RCC 7860 (cell line): Measurements from ENCODE around the gene PARP1.
A peak's percentile ranks its signal among the peaks of the same experiment; 100 is the strongest.

Experiments
- DNase-seq: peaks from one replicate; pipeline ENCODE4 v3.0.0-alpha.2; 2015; ENCODE audit warnings: low spot score
- FAIRE-seq: peaks from 2 replicates; lab custom pipeline; 2012; peaks lifted over from hg19 to GRCh38; lab: Jason Lieb, UNC

PARP1 gene

DNA sequence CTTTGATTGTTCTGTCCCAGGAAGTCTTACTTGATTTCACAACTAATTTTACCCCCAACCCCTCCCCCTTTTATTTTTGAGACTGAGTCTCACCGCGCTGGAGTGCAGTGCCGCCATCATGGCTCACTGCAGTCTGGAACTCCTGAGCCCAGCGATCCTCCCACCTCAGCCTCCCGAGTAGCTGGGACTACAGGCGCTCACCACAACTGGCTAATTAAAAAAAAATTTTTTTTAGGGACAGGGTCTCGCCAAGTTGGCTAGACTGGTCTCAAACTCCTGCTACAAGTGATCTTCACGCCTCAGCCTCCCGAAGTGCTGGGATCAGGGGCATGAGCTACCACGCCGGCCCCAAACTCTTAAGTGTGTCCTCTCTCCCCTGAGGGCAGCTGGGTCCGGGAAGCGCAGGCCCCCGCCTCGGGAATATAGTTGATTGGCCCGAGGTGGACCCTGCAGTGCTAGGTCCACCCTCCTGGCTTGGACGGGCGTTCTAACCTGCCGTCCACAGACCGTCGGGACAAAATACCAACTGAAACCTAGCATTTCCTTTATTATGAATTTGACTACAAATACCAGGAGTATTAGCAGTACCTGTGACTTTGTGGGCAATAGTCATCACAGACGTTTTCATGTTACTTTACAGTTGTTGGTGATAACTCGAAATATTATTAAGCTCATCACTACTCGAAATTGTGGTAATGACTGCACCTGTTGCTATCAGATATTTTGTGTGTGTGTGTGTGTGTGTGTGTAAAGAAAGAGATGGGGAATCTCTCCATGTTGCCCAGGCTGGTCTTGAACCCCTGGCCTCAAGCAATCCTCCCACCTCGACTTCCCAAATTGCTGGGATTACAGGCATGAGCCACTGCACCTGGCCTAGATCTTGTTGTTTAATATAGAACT is 642 bp upstream of the PARP1 start:
- DNase-seq (no peak), FAIRE-seq (no peak)

DNA sequence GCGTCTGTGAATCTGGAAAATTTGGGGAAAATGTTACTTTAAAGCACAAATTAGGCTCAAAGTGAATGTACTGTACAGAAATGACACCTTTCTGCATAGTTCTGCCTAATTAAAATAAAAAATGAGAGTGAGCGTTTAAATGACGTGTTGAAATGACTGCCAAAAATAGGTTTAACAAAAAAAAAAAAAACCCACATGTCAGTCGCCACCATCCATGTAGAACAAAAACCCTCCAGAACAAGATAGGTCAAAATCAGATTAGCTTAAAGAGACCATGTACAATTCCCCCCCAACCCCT is 745 bp downstream of the PARP1 start:
- no peak for FAIRE-seq
- no peak for DNase-seq

DNA sequence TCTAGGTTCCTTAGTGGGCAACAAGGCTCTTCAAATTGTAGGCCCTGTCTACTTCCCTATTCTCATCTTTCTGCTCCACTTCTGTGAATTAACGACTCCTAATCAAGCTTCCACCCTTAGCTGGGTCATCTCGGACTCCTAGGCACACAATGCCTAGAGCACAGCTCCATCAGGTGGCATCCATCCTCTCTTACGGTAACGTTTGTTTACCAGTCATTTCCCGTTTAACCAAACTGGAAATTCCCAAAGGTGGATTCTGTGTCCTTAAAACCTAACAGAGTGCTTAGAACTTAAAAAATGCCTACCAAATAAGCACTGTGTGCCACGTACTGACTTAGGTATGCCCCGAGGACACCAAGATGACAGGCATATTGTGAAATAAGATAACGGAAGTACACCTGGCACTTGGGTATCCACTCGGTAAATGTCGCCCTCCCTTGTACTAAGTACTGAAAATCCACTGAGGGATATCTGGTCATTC is 1.5 kb downstream of the PARP1 start:
- DNase-seq (peak; percentile 48), FAIRE-seq (no peak)

DNA sequence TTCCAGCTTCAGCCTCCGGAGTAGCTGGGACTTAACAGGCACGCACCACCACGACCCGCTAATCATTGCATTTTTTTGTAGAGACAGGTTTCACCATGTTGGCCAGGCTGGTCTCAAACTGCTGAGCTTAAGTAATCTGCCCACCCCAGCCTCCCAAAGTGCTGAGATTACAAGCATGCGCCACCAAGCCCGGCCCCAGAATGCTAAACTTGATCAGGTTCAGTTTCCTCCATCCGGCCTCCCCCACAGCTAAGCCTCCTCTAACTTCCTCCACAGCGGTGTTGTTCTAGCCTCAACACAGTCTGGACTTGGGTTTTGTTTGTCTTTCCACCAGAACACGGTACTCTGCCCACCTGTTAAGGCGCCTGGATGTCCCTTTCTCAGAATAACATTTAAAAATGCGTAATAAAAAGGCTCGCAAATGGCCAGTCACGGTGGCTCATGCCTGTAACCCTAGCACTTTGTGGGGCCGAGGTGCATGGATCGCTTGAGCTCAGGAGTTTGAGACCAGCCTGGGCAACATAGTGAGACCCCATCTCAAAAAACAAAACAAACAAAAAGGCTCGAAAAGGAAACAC is 2.4 kb downstream of the PARP1 start:
- DNase-seq = no peak
- no peak for FAIRE-seq

DNA sequence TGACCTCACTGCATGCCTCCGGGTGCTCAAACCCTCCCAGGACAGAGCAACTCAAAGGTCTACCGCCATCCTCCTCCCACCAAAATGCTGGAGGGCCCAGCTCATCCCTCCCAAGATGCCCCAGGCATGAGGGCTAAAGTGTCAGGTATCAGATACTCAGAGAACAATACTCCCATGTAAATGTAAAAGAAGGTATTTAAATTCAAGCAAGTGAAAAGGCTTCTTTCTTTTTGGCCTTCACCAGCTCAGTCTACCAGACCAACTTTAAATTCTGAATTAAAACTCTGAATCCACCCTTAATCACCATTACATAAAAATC is 3.0 kb downstream of the PARP1 start:
- DNase-seq = no peak
- no peak for FAIRE-seq

DNA sequence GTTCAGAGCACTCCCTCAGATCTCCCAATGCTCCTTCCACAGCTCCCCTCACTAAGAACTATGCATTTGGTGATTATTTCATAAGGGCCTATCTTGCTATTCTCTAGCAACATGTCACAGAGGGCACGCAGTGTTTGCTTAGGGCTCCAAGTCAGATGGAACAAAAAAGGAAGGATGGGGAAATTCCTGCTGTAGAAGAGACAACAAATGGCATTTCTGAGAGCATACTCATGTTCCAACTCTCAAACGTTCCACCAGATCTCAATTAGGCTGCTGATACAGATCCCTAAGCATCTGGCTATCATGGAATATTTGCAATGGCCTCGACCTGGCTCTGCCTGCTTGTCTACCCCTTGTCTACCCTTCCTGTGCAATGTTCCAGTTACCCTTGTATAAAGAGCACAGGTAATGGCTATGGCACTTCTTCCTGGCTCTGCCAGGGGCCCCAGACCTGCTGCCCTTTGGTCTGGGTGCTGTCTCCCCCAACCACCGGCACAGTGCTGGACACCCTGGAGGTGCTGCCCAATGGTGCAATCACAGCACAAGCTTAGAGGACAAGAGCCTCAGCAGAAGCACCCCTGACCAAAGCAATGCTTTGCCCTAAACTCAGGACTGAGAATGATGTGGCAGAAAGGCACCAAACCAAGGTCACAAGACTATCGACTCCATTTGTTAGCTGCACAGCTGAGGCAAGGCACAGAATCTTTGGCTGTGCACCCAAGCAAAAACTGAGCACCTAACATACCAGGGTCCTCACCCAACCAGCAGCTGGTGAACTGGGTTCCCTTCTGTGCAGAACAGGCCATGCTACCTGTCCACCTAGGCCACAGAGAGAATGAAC is 3.6 kb downstream of the PARP1 start:
- FAIRE-seq (no peak), DNase-seq (no peak)

DNA sequence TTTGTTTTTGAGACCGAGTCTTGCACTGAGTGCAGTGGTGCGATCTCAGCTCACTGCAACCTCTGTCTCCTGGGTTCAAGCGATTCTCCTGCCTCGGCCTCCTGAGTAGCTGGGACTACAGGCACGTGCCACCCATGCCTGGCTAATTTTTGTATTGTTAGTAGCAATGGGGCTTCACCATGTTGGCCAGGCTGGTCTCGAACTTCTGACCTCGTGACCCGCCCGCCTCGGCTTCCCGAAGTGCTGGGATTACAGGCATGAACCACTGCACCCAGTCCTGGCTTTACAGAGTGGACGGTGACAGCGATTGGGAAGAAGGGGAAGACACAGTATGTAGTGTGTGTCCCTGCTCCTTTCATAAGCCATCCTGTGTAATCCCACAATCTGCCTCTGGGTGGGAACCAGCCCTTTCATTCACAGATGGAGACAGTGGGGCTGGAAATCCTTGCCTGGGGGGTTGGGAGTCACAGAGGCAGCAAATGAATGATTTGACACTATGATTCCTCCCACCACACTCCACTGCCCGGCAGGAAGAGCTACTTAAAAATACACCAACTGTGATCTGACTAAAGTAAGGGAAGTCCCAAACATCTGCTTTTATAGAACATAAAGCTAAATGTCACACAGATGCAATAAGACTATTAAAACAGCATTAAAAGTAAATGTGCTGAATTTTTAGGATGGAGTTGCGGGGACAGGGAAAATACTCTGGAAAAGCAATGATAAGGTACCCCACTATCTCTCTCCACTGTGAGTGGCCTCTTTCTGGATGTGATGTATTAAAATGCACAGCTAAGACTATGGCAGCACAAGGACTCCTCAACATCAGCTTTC is 4.5 kb downstream of the PARP1 start:
- FAIRE-seq (no peak), DNase-seq (peak; percentile 11)

DNA sequence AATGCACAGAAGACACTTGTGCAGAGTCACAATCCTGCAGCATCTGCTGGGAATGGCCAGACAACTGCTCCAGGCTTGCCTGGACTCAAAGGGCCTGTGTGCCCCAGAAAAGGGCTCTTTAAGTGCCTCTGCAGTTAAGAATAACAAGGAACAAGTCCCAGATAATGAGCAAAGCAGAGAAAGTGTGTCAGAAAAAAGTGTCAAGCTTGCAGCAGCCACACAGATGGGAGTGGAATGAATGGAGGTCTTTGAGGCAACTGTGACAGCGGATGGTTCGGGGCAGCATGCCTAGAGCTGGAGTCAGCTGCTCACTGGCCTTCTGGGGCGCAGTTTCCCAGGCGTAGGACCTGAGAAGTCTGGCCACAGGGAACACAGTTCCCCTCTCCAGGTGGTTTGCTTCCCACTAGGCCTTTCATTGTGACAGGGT is 5.1 kb downstream of the PARP1 start:
- FAIRE-seq (no peak), DNase-seq (no peak)

DNA sequence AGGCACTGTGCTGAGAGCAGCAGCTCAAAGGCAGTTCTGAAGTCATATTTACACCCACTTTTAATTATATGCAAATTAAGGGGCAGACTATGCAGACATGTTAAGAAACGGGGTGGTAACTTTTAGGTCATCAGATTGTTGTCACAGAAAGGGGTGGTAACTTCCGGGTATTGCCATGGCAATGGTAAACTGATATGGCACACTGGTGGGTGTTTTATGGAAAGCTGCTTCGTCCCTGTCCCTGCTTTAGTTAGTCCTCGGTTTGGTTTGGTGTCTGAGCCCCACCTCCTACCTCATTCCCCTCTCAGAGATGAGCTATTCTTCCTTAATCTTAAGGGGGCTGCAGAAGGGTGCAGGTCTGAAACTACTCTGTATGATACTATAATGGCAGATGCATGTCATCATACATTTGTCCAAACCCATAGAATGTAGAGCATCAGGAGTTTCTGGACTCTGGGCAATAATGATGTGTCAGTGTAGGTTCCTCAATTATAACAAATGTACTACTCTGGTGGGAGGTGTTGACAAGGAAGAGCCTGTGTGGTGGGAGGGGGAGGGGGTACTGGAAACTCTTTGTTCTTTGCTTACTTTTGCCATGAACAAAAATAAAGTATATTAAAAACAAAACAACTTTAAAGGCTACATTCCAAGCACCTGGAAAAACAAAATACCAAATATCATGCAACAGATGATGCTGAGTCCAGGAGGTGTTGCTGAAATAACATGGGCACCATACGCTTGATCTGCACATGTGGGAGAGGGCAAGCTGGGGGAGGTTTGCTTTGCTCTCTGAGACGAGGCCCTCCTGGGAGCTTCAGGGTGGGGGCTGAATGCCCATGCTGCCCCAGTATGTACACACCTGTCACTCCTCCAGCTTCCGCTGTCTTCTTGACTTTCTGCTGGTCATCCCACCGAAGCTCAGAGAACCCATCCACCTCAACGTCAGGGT is 6.3 kb downstream of the PARP1 start:
- FAIRE-seq = no peak
- DNase-seq = no peak

DNA sequence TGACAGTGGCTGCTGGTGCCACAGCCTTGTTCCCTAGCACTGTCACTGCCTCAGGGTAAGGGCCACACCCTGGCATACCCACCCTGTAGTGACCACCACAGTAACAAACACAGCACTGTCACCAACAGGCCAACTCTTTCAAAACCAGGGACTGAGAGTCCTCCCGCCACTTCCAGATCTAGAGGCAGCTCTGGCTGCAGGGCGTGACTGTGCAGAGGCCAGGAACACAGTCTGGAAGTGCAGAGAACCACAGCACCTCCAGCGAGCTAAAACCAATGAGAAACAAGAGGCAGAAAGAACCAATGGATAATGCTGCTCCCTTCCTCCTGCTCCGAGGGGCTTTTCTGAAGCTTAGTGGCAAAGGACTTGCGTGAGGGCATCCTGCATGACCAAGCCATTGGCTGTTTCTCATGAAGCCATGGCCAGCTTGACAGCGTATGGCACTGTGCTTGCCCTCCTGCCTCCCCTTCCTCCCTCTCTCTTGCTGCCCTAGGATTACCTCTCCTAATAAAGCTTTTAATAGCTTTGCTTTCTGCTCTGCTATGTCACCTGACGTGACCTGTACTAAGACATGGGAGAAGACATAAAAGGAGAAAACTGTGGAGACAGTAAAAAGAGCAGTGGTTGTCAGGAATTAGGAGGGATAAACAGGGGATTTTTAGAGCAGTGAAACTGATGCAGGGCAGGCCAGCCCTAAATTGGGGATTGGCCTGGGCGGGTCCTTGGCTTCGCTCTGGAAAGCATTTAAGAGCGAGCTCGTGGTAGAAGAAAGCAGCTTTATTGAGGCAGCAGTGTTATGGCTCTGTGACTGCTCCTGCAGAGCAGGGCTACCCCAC is 7.2 kb downstream of the PARP1 start:
- FAIRE-seq (no peak), DNase-seq (no peak)

DNA sequence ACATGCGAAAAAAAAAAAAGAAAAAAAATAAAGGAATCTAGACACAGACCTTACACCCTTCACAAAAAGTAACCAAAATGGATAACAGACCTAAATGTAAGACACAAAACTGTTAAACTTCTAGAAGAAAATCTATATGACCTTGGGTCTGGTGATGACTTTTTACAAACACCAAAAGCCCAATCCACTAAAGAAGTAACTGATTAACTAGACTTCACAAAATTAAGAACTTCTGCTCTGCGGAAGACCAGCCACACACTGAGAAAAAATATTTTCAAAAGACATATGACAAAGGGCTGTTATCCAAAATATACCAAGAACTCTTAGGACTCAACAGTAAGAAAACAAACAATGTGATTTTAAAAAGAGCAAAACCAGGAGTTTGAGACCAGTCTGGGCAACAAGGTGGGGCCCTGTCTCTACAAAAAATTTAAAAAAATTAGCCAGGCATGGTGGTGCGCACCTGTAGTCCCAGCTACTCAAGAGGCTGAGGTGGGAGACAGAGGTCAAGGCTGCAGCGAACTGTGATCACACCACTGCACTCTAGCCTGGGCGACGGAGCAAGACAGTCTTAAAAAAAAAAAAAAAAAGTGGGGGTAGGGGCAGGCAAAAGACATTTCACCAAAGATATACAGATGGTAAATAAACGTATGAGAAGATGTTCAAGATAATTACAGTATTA is 9.8 kb downstream of the PARP1 start:
- FAIRE-seq (no peak), DNase-seq (no peak)

DNA sequence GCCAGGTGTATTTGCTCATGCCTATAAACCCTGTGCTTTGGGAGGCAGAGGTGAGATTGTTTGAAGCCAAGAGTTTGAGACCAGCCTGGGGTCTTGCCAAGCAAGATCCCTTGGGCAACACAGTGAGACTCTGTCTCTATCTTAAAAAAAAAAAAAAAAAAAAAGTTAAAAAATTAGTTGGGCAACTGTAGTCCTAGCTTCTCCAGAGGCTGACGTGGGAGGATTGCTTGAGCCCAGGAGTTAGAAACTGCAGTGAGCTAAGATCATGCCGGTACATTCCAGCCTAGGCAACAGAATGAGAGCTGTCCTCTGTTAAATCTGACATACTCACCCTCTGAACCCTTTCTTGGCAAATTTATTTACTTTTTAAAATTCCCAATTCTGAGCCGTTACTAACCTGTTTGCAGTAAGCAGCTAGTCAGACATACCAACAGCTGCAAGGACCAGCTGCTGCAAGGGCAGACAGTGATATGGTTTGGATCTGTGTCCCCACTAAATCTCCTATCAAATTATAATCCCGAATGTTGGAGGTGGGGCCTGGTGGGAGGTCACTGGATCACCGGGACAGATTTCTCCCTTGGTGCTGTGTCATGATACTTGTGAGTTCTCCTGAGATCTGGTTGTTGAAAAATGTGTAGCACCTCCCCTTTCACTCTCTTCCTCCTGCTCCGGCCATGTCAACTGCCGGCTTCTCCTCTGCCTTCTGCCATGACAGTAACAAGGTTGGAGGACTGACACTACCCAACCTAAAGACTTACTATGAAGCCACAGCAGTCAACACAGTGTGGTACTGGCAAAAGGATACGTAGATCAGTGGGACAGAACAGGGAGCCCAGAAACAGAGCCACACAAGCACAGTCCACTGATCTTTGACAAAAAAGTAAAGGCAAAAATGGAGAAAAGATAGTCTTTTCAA is 10.6 kb downstream of the PARP1 start:
- DNase-seq = no peak
- FAIRE-seq = no peak

DNA sequence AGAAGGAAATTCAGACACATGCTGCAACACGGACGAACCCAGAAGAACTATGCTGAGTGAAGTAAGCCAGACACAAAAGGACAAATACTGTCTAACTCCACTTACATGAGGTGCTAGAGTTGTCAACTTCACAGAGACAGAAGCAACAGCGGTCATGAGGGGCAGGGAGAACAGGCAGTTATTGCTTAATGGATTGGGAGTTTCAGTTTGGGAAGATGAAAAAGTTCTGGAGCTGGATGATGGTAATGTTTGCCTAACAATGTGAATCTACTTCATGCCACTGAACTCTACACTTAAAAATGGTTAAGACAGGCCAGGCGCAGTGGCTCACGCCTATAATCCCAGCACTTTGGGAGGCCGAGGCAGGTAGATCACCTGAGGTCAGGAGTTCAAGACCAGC is 12.1 kb downstream of the PARP1 start:
- DNase-seq = no peak
- FAIRE-seq = no peak

DNA sequence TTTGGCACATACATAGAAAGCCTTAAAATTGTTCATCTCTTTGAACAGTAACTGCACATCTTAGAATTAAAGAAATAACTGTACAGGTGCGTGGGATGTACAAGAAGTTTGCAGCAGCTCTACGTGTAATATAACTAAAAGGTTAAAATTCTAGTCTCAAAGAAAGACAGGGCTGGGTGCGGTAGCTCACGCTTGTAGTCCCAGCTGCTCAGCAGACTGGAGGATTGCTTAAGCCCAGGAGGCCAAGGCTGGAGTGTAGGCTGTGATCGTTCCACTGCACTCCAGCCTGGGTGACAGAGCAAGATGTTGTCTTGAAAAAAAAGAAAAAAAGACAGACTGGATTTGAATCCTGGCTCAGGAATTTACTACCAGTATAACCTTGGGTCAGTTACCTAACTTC is 13.4 kb downstream of the PARP1 start:
- FAIRE-seq (no peak), DNase-seq (no peak)

DNA sequence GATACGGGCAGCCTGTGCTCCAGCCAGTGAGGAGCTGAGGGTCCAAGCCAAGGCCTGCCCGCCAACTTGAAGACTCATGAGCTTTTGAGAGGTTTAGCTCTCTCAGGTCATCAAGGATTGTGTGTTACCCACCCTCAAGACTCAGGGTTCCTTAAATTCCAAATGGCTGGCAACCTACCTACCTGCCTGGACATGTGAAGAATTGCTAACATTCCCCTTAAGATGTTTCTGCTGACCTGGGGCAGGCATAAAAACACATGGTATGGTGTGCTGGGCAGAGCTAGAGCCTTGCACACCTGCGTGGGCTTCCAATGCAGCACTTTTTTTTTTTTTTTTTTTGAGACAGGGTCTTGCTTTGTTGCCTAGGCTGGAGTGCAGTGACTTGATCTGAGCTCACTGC is 17.2 kb downstream of the PARP1 start:
- no peak for FAIRE-seq
- no peak for DNase-seq

DNA sequence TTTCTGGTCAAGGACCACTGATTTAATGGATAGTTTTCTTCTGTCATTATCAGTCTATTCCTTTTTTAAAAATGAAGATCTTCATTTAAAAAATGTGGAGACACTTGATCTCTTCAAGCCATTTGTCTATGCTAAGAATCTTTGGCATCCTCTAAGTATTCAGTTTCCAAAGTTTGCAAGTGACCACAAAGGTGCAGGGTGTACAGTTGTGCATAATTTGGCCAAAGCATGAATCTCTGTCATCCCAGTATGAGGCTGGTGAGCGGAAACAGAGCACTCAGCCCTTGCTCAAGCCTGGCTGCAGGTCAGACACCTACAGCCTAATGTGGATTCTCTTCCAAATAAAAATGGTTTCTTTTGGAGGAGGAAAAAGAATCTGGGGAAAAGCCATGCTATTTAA is 19.8 kb downstream of the PARP1 start:
- FAIRE-seq (no peak), DNase-seq (no peak)

DNA sequence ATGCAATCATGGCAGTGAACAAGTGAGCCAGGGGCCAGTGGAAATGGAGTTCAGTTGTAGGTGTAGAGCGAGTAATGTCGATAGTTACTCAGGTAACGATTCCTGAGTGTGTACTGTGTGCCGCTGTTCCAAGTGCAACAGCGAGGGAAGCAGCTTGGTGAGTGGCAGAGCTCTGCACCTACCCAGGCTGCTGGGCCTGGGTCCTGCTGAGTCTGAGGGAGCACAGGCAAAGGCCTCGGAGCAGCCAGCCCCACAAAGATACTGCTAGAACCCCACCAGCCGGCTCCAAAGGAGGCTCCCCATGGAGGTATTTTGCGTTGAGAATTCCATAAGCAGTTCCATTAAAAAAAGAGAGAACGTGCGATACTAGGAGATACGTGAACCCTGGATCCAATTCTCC is 23.2 kb downstream of the PARP1 start:
- FAIRE-seq (no peak), DNase-seq (no peak)
